ENCODE data around the gene TIMM22. TPM values are rescaled to one million over a fixed set of nuclear protein-coding genes. Genes with fewer than 3 reads are reported as not detected.

Gene TIMM22
- total and polyA plus RNA-seq, 2 donors (not counting 3 experiments of a cell fraction or from before 2014, with no cell fraction given): 19.0 to 19.6 TPM

- FAIRE-seq (no peak), DNase-seq (ENCODE audit: low read depth, low spot score) (no peak)
- TF ChIP-seq MYC (IDR thresholded peaks at IDR 0.05; ENCODE audit: low read depth, low read length) (no peak), FOS (IDR thresholded peaks at IDR 0.05; ENCODE audit: borderline replicate concordance, insufficient read depth, low read length) (no peak)
- Histone ChIP-seq H3K79me2 (ENCODE audit: control insufficient read depth, insufficient read depth, low read length) (no peaks in the 10 kb centered on the region), H3K36me3 (ENCODE audit: control insufficient read depth in 2 of 2, extremely low read depth in 1 of 2, insufficient read depth in 2 of 2, low read length in 2 of 2) (peaks cover 0 to 7% of the 10 kb centered on the region in 2 experiments), H2AFZ (ENCODE audit: low read depth, low read length) (no peak overlapping the region), H3K4me3 (replicated peaks in 1 of 3; ENCODE audit: insufficient read depth in 1 of 3, low read depth in 1 of 3, low read length in 3 of 3) (no peak overlapping the region), H3K4me1 (ENCODE audit: control insufficient read depth, extremely low read depth, insufficient read depth, low read length) (no peaks in the 10 kb centered on the region), H3K27ac (ENCODE audit: insufficient read depth, low read depth, low read length) (no peak overlapping the region), H3K9me1 (replicated peaks; ENCODE audit: control insufficient read depth, extremely low read depth, insufficient read depth, low read length) (no peaks in the 10 kb centered on the region), H4K20me1 (replicated peaks; ENCODE audit: control insufficient read depth, extremely low read depth, insufficient read depth, low read length) (no peaks in the 10 kb centered on the region), H3K9me3 (replicated peaks; ENCODE audit: control insufficient read depth, insufficient read depth, low read length) (no peaks in the 10 kb centered on the region), H3K27me3 (ENCODE audit: control insufficient read depth in 2 of 2, insufficient read depth in 2 of 2, low read length in 2 of 2) (no peaks in the 10 kb centered on the region), H3K9ac (replicated peaks; ENCODE audit: extremely low read depth, insufficient read depth, low read length) (no peak overlapping the region), H3K4me2 (ENCODE audit: insufficient read depth, low read length) (no peak overlapping the region)
- CTCF ChIA-PET: interaction anchor here (1.6 kb wide), 1 partner anchor 8 kb away, joined by 10 read pairs; no protein-coding TSS in a partner anchor
- dilution Hi-C loops (cut with MboI; ENCODE audit: extremely low pct_ligation_motif_present, low sequenced_read_pairs) (no loop called here), intact Hi-C loops (cut with micrococcal nuclease) (no loop called here)
- BruUV-seq (replicated peaks): no TSS peak
- POLR2A ChIA-PET: no interaction called here
Measured at GRCh38 chr17:1050246-1050995, 53.5 kb downstream of the TIMM22 start.

GRCh38 chr17:1050996-1051925, 54.3 kb downstream of the TIMM22 start:
- intact Hi-C loops (cut with micrococcal nuclease): no loop called here
- H3K79me2 ChIP-seq (ENCODE audit: control insufficient read depth, insufficient read depth, low read length): no peaks in the 10 kb centered on the region

More at GRCh38 chr17:1050996-1051925, 54.3 kb downstream of the TIMM22 start:
- POLR2A ChIA-PET: no interaction called here
- DNase-seq (ENCODE audit: low read depth, low spot score): no peak
- no peak for FAIRE-seq
- Histone ChIP-seq H2AFZ (ENCODE audit: low read depth, low read length) (no peak overlapping the region), H4K20me1 (replicated peaks; ENCODE audit: control insufficient read depth, extremely low read depth, insufficient read depth, low read length) (no peaks in the 10 kb centered on the region), H3K4me2 (ENCODE audit: insufficient read depth, low read length) (no peak overlapping the region), H3K27ac (ENCODE audit: insufficient read depth, low read depth, low read length) (no peak overlapping the region), H3K9ac (replicated peaks; ENCODE audit: extremely low read depth, insufficient read depth, low read length) (no peak overlapping the region), H3K4me1 (ENCODE audit: control insufficient read depth, extremely low read depth, insufficient read depth, low read length) (no peaks in the 10 kb centered on the region), H3K9me1 (replicated peaks; ENCODE audit: control insufficient read depth, extremely low read depth, insufficient read depth, low read length) (no peaks in the 10 kb centered on the region), H3K9me3 (replicated peaks; ENCODE audit: control insufficient read depth, insufficient read depth, low read length) (no peaks in the 10 kb centered on the region), H3K36me3 (ENCODE audit: control insufficient read depth in 2 of 2, extremely low read depth in 1 of 2, insufficient read depth in 2 of 2, low read length in 2 of 2) (peaks cover 0 to 7% of the 10 kb centered on the region in 2 experiments), H3K27me3 (ENCODE audit: control insufficient read depth in 2 of 2, insufficient read depth in 2 of 2, low read length in 2 of 2) (no peaks in the 10 kb centered on the region), H3K4me3 (replicated peaks in 1 of 3; ENCODE audit: insufficient read depth in 1 of 3, low read depth in 1 of 3, low read length in 3 of 3) (no peak overlapping the region)
- TF ChIP-seq JUN (IDR thresholded peaks at IDR 0.05; ENCODE audit: borderline replicate concordance, insufficient read depth, insufficient read length, low read depth) (no peak), FOS (IDR thresholded peaks at IDR 0.05; ENCODE audit: borderline replicate concordance, insufficient read depth, low read length) (no peak), MAX (IDR thresholded peaks at IDR 0.05; ENCODE audit: insufficient read depth, insufficient read length) (no peak), POLR2A (IDR thresholded peaks at IDR 0.05; ENCODE audit: low read depth, low read length) (no peak), POLR2AphosphoS5 (IDR thresholded peaks at IDR 0.05; ENCODE audit: insufficient read depth, low read depth, low read length) (no peak), GATA2 (IDR thresholded peaks at IDR 0.05; ENCODE audit: insufficient read depth, insufficient read length, low read depth, low read length) (no peak), CTCF (IDR thresholded peaks at IDR 0.05; ENCODE audit: extremely low read depth in 1 of 2, insufficient read depth in 1 of 2, low read depth in 1 of 2, low read length in 2 of 2) (no peak), EZH2 (IDR thresholded peaks at IDR 0.05; ENCODE audit: borderline replicate concordance, low read depth, low read length, severe bottlenecking) (no peak), MYC (IDR thresholded peaks at IDR 0.05; ENCODE audit: low read depth, low read length) (no peak)
- CTCF ChIA-PET: interaction anchor here (0.9 to 1.2 kb wide), 2 partner anchors 55 to 70 kb away, joined by 3 to 4 read pairs; partner anchors contain the start of gene TIMM22
- dilution Hi-C loops (cut with MboI; ENCODE audit: extremely low pct_ligation_motif_present, low sequenced_read_pairs): no loop called here
- no TSS peak for BruUV-seq (replicated peaks)
